Spleen (tissue), 7 donors: ENCODE measurements around the gene ARFGAP1.

ENCODE experiments used
- CTCF ChIP-seq, 11 experiments: fragments of 200-600 bp in 7 of 11; fragments of 450-650 bp in 4 of 11; sonication (generic) in 4 of 11; IDR thresholded peaks in 8 of 11; conservative IDR thresholded peaks in 3 of 11; 1 replicate in 7 of 11; 2 replicates in 4 of 11; pipeline versions ENCODE4 v1.4.0 to v1.8.0; 2016 to 2021; ENCODE audit warnings: antibody characterized with exemption in 11 of 11, inconsistent platforms in 4 of 11, mild to moderate bottlenecking in 1 of 11
- POLR2AphosphoS5 ChIP-seq, 3 donors: sonication (generic); formaldehyde crosslinking; IDR thresholded peaks; one replicate each; pipeline ENCODE4 v1.5.1; 2017; ENCODE audit warnings: antibody characterized with exemption in 3 of 3
- donor health status: DM: no; HTN: no; CAD: no; lungs with moderate emphysema.
- donor health status: DM: no; HTN: no; CAD: no.
- donor health status: DM: no; HTN: no; CAD: no.

GRCh38 chr20:63313349-63314014, 40.9 kb downstream of the ARFGAP1 start:
- TF ChIP-seq CTCF (IDR thresholded peaks at IDR 0.05 in 8 of 11, conservative IDR thresholded peaks at IDR 0.05 in 3 of 11) (no peak), POLR2AphosphoS5 (IDR thresholded peaks at IDR 0.05) (no peak)
